ENCODE results near the gene CHD5.

DNA sequence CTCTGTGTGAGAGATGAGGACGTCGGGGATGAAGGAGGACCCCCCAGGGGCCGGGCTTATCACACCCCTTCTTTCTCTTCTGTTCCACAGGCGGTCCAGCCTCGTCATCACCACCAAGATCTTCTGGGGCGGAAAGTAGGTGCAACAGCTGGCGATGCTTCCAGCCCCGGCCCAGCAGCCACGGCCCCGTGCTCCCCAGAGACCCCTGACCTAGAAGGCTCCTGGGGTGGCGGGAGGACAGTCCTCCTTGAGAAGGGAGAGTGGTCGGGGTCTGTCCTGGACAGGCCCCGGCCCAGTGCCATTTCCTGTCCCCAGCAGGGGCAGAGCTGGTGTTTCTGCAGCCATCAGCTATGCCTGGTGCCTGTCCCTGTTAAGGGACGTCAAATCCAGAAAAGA lies 92.7 kb downstream of the CHD5 start:
- TF ChIP-seq EZH2 (IDR thresholded peaks at IDR 0.05; ENCODE audit: insufficient read depth, poor library complexity, severe bottlenecking) = no peak
- no peak for TF ChIP-seq EZH2phosphoT487 (IDR thresholded peaks at IDR 0.05; ENCODE audit: insufficient read depth, low read depth)

Measured in GM23248 (cell line).